Lower leg skin (tissue), 4 donors: ENCODE measurements around the gene ECT2. TPM values are rescaled to one million over a fixed set of nuclear protein-coding genes. Genes with fewer than 3 reads are reported as not detected.
"Not testable (repeated sequence)": the region's sequence is repeated elsewhere in the genome, so short reads cannot be mapped to it uniquely, and the experiment has no call there.

Experiments used
- DNase-seq, 2 donors: peaks; one replicate each; pipeline ENCODE4 v3.0.0-alpha.2; 2019; ENCODE audit warnings: low spot score in 2 of 2
- H3K4me3 ChIP-seq: fragments of 200-600 bp; sonication (generic); 2 replicates; pipeline ENCODE4 v1.5.1; 2017; ENCODE audit warnings: mild to moderate bottlenecking, low read depth; ENCODE audit not compliant: poor library complexity, severe bottlenecking
- POLR2A ChIP-seq, 2 donors: fragments of 450-650 bp; IDR thresholded peaks; one replicate each; pipeline ENCODE4 v1.6.1; 2016 to 2017; ENCODE audit warnings: antibody characterized with exemption in 2 of 2, mild to moderate bottlenecking in 1 of 2, moderate library complexity in 1 of 2
- WGBS, 2 donors: methylation state at CpG; one replicate each; pipeline ENCODE4 v1.1.5; 2018; 5-methylcytosine and 5-hydroxymethylcytosine counted together
- intact Hi-C: fragments of 100-400 bp; cut with DNase I; formaldehyde crosslinking; loops from one replicate; pipeline ENCODE4 v1.15.0; 2023; ENCODE audit warnings: low total_unique reads
- total RNA-seq, 4 donors: library from RNA; depleted of rRNA; stranded (reverse); fragments of >200 nt; gene quantifications; one replicate each; pipeline ENCODE4 v1.1.0, GENCODE V29; 2016
- TF ChIP-seq, protein P1 (sequence below), 3 donors: fragments of 450-650 bp; IDR thresholded peaks; one replicate each; pipeline ENCODE4 v1.5.1; 2016; ENCODE audit warnings: antibody characterized with exemption in 3 of 3, mild to moderate bottlenecking in 3 of 3, moderate library complexity in 2 of 3

The ECT2 gene, protein sequence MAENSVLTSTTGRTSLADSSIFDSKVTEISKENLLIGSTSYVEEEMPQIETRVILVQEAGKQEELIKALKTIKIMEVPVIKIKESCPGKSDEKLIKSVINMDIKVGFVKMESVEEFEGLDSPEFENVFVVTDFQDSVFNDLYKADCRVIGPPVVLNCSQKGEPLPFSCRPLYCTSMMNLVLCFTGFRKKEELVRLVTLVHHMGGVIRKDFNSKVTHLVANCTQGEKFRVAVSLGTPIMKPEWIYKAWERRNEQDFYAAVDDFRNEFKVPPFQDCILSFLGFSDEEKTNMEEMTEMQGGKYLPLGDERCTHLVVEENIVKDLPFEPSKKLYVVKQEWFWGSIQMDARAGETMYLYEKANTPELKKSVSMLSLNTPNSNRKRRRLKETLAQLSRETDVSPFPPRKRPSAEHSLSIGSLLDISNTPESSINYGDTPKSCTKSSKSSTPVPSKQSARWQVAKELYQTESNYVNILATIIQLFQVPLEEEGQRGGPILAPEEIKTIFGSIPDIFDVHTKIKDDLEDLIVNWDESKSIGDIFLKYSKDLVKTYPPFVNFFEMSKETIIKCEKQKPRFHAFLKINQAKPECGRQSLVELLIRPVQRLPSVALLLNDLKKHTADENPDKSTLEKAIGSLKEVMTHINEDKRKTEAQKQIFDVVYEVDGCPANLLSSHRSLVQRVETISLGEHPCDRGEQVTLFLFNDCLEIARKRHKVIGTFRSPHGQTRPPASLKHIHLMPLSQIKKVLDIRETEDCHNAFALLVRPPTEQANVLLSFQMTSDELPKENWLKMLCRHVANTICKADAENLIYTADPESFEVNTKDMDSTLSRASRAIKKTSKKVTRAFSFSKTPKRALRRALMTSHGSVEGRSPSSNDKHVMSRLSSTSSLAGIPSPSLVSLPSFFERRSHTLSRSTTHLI
- 10 to 100 TPM in 2 of 4 donors, 1 to 10 TPM in 2; 8.3 to 11.7 (median 10.8) TPM for total RNA-seq

DNA sequence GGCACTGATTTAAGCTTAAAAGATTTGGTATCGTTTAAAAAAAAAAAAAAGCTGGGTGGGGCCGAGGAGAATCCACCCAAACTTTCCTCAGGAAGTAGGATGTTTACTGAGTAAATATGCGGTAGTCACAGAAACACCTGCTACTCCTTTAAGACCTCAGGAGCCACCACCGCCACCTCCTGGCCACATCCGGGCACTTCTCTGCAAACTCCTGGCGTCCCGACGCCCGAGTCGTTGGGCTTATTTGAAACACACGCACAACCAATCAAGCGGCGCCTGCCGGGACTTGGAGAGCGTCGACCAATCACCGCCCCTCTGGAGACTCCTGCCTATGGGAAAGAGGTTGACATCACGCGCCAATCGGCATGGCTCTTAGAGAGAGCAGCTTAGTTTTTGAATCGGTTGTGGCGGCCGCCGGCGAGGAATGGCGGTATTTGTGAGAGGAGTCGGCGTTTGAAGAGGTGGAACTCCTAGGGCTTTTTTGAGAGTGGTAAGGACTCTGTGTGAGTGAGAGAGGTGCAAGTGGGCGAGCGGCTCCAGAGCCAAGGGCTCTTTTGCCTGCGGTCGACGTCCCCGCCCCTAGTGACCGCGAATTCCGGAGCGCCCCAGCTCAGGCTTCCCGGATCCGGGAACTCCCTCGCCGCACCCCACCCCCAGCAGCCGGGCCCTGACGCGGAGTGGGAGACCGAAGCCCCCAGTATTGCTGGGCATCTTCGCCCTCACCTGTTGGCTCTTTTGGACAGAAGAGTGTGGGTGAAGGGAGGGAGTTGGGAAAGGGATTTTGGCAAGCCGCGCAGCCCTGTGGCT, at the start of gene ECT2:
TSS of gene ECT2 (plus strand) at position 359 of the 807 bp plus-strand sequence. CDS start 3,805 bp downstream, outside the sequence.
- intact Hi-C loops, result no loop called here
- no peak for TF ChIP-seq POLR2A (IDR thresholded peaks at IDR 0.05)
- TF ChIP-seq, protein P1, sequence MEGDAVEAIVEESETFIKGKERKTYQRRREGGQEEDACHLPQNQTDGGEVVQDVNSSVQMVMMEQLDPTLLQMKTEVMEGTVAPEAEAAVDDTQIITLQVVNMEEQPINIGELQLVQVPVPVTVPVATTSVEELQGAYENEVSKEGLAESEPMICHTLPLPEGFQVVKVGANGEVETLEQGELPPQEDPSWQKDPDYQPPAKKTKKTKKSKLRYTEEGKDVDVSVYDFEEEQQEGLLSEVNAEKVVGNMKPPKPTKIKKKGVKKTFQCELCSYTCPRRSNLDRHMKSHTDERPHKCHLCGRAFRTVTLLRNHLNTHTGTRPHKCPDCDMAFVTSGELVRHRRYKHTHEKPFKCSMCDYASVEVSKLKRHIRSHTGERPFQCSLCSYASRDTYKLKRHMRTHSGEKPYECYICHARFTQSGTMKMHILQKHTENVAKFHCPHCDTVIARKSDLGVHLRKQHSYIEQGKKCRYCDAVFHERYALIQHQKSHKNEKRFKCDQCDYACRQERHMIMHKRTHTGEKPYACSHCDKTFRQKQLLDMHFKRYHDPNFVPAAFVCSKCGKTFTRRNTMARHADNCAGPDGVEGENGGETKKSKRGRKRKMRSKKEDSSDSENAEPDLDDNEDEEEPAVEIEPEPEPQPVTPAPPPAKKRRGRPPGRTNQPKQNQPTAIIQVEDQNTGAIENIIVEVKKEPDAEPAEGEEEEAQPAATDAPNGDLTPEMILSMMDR (IDR thresholded peaks at IDR 0.05), result peak in 1 of 3 donors; percentile 55
- H3K4me3 ChIP-seq, result peak within 1 kb of the TSS; percentile 69
- peak; percentile 99 for DNase-seq
- 0% methylated on average over 47 to 49 of the region's 49 CpGs for WGBS, 2 donors

DNA sequence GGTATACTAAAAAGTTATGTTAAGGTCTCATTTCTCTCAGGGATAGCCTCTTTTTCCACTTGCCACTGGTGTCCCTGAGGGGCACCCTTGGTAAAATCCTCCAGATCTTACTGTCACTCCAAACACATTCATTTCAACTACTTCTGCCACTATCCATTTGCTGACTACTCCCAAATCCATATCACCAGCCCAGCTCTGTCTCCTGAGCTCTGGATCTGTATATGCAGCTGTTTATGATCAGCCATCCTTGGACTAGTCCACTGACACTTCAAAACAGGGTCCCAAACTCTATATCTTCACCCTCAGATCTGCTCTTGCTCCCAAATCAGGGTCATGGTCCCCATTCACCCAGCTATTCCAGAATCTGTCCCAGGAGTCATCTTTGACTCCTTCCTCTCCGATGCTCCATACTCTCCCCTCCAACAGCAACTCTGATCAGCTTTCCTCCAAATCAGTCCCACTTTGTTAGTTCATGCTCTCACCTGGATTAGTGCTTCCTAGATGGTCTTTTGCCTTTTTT, 49.5 kb upstream of the ECT2 start:
- 95 to 97% methylated on average over 1 of the region's 1 CpG for WGBS, 2 donors
- no peak overlapping the region for H3K4me3 ChIP-seq
- TF ChIP-seq POLR2A (IDR thresholded peaks at IDR 0.05), result no peak
- TF ChIP-seq, protein P1 (IDR thresholded peaks at IDR 0.05), result no peak
- intact Hi-C loops, result no loop called here
- DNase-seq, result no peak

DNA sequence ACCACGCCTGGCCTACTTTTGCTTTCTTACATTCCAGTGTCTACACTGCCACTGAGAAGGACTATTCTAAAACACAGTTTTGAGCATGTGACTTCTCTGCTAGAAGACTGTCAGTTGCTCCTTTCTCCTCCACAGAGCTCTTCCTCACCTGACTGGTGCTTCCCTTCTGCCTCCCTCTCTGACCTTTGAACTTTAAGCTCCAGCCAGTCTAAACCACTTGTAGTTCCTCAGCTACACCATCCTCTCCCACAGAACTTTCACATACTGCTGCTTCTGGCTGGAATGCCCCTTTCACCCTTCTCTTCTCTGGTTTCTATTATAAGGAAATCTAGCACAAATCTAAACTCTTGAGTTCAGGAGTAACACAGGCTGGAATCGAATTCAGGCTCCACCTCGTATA, 48.8 kb upstream of the ECT2 start:
- TF ChIP-seq POLR2A (IDR thresholded peaks at IDR 0.05), result no peak
- TF ChIP-seq, protein P1 (IDR thresholded peaks at IDR 0.05), result no peak
- no peak for DNase-seq
- no peak overlapping the region for H3K4me3 ChIP-seq
- WGBS, 2 donors, result 91 to 96% methylated on average over 3 of the region's 3 CpGs
- intact Hi-C loops, result no loop called here

DNA sequence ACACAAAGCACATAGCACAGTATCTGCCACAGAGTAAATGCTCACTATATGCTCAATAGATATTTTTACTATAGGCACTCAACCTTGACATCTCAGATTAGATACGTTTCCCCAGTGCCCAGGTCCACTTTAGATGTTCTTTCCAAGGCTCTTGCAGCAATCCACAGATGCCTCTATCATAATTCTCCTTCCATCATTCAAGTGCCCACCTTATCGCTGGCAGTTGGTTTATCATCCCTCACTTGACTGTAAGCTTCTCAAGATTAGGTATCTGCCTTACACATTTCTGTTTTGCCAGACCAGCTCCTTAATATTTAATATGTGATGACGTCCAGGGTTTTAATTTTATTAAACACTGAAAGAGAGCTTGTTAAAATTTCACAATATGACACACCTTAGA, 48.3 kb upstream of the ECT2 start:
- intact Hi-C loops, result no loop called here
- TF ChIP-seq POLR2A (IDR thresholded peaks at IDR 0.05), result no peak
- TF ChIP-seq, protein P1 (IDR thresholded peaks at IDR 0.05), result no peak
- WGBS, 2 donors, result 93 to 96% methylated on average over 3 of the region's 3 CpGs
- no peak overlapping the region for H3K4me3 ChIP-seq
- no peak for DNase-seq

DNA sequence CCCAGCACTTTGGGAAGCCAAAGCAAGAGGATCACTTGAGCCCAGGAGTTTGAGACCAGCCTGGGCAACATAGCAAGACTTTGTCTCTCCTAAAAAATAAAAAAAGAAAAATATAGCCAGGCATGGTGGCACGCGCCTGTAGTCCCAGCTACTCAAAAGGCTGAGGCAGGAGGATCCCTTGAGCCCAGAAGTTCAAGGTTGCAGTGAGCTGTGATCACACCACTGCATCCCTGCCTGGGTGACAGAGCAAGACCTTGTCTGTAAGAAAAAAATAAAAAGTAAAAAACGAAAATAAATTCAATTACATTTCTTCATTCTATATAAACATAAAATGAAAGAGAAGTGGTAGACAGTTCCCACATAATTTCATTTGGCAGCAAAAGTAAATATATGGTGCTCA, 47.8 kb upstream of the ECT2 start:
- DNase-seq, H3K4me3 ChIP-seq, intact Hi-C loops: not testable (repeated sequence)
- 91 to 95% methylated on average over 3 of the region's 3 CpGs for WGBS, 2 donors
